HG02973 (cell line): Measurements from ENCODE around the gene IL24.
A peak's percentile ranks its signal among the peaks of the same experiment; 100 is the strongest.
"Not testable (repeated sequence)": the region's sequence is repeated elsewhere in the genome, so short reads cannot be mapped to it uniquely, and the experiment has no call there.

Experiments
- ATAC-seq: cut with Tn5 transposase; IDR thresholded peaks from one replicate; pipeline ENCODE4 v1.9.1; 2021; ENCODE audit warnings: moderate library complexity; ENCODE audit not compliant: unreplicated experiment

The IL24 gene

DNA sequence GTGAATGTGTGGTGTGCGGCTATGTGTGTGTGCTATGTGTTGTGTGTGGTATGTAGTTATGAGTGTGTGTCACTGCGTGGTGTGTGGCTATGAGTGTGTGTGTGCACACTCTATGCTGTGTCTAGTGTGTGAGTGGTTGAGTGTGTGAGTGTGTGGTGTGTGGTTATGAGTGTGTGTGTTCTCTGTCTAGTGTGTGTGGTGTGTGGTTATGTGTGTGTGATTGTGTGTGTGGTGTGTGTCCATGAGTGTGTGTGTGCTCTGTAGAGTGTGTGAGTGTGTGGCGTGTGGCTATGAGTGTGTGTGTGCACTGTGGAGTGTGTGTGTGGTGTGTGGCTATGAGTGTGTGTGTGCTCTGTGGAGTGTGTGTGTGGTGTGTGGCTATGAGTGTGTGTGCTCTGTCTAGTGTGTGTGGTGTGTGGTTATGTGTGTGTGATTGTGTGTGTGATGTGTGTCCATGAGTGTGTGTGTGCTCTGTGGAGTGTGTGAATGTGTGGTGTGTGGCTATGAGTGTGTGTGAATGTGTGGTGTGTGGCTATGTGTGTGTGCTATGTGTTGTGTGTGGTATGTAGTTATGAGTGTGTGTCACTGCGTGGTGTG lies 26.8 kb downstream of the IL24 start:
- ATAC-seq, result not testable (repeated sequence)

DNA sequence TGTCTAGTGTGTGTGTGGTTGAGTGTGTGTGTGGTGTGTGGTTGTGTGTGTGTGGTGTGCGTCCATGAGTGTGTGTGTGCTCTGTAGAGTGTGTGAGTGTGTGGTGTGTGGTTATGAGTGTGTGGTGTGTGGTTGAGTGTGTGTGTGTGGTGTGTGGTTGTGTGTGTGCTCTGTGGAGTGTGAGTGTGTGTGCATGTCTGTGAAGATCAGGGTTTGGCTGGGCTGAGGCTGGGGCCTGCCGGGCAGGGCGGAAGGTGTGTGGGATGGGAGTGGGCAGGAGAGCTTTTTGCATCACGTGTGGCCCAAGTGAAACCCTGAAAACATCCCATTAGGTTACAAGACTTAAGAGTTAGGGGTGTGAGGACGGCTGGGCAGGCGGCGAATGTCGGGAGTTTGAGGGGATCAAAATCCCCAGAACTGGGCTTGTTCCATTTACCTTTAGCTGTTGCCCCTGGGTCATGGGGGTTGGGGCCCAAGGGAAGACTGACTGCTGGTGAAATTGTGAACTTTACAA lies 27.4 kb downstream of the IL24 start:
- peak; percentile 17 for ATAC-seq

DNA sequence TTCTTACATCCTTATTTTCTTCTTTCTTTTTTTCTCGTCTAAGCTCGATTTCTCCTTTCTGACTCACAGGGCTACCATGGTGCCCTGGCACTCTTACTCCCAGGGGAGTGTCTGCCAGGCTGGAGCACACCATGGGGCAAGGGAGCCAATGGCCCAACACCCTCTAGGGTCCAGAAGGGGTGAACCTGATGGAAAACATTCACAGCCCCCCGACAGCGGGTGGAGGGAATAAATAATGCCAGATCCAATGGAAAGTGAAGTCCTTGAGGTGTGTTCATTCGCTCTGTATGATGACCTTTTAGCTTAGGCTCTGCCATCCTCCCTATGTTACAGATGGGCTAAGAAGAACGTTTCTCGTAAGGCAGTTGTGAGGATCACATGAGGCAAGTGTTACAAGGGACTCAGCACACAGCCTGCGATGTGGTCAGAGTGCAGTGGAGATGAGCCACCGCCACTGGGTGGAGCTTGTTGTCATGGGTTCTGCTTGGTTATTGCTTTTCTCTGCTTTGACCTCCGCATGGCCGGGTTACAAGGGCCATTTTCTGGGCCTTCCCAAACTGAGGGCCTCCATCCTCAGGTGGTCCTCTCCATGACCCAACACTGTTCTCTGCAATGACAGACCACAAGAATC lies 28.0 kb downstream of the IL24 start:
- peak; percentile 67 for ATAC-seq

DNA sequence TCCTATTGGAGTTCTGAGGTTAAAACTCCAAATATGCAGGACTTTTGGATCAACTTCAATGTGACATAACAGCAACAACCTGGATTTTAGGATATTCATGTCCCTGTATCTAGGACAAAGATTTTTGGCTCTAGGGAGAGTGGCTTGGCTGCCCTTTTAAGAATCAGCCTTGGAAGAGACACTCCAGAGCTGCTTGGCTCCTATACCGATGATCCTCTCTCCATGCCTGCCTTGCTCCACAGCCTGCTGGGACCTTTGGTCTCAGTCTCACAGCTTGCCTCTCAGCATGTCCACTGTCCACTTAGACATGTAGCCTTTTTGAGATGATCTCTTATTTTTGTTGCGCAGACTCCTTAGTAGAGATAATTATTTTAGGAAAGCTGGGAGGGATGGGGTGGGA lies 29.0 kb downstream of the IL24 start:
- ATAC-seq, result no peak

DNA sequence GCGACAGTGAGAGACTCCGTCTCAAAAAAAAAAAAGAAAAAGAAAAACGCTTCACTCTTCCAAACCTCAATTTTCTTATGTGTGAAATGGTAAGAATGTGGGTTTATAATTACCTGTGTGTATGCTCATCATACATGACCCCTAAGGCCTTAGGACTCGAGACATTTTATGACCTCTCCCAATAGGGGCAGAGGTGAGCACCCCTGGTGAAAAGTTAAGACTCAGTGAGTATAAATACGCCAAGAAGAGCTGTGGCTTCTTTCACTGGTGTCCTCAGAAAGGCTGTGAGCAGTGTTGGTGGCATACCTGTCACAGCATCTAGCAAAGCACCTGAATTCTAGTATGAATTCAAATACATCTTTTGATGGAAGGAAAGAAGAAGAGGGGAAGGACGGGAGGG lies 32.3 kb downstream of the IL24 start:
- no peak for ATAC-seq

DNA sequence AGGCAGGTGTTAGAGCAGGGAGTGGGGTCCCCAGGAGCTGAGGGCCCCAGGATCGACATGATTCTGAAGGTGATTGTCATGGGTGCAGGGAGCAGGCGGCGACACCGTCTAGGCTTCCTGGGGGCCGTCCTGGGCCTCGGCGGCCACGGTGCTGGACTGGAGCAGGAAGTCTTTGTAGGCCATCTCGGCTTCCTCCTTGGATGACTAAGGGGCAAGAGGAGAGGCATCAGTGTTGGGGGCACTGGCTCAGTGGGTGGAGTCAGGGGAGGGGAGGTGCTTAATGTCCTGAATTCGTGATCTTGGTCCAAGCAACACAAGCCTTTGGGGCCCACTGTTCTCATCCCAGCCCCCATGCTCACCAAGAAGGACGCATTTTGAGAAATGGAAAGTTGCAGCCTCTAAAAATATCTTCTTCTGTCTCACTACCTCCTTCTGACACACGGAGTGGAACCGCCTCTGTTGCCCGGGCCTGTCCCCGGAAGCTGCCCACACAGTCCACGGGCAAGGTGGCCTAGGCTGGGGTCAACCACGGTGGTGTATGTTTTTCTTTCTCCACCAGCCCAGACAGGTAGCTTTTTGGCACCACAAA lies 33.1 kb downstream of the IL24 start:
- ATAC-seq, result peak; percentile 69

DNA sequence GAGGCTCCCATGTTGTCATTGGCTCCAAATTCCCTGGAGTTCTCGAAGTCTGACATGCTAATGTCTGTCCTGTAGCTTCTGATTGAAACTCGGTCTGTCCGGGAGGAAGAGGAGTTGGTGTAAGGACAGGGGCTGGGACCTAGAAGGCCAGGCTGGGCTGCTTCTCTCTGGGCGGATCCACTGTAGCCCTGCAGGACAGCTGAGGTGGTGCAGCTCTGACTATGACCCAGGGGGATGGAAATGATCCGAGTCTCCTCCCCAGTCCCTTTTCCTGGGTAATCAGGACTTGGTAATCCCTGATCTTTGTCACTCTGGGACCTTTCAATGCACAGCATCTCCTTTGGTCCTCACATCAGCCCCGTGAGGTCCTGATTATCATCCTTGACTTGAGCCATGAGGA lies 34.5 kb downstream of the IL24 start:
- ATAC-seq, result no peak

DNA sequence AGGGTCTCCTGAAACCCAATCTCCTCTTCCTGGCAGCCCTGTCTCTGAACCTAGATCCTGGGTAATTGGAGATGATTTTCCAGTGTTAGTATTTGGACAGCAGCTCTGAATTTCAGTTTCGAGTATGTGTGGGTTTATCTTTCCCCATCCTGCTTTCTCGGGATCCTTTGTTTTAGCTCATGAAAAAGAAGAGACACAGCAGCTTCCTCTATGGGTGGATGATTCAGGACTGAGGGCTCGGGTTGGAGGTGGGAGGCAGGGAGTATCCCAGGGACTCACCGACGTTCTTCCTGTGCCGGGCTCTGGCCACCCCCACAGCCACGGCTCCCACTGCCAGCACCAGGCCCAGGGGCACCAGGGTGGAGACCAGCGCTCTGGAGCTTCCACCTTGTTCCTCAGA lies 34.9 kb downstream of the IL24 start:
- no peak for ATAC-seq

DNA sequence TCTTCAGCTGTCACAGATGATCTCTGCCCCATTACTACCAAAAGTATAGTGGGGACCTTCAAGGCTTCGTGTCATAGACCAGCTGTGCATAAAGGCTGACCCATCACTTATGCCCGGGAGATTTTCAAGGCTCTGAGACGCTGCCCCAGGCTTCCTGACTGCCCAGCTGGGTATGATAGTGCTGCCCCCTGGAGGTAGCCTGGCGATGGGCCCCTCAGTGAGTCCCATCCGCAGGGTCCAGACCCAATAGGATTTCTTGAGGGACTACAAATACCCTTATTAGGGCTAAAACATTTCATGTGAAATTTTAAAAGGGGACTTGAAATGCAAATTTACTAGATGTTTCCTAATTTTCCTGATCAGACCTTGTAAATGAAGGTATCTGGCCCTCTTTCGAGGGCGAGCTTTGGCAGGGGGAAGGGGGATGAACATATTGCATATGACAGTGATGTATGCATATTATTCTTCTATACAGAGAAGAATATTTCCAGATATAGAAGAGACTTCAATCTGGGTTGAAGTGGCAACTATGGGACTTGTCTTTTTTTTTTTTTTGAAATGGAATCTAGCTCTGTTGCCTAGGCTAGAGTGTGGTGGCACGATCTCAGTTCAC lies 36.2 kb downstream of the IL24 start:
- ATAC-seq, result no peak

DNA sequence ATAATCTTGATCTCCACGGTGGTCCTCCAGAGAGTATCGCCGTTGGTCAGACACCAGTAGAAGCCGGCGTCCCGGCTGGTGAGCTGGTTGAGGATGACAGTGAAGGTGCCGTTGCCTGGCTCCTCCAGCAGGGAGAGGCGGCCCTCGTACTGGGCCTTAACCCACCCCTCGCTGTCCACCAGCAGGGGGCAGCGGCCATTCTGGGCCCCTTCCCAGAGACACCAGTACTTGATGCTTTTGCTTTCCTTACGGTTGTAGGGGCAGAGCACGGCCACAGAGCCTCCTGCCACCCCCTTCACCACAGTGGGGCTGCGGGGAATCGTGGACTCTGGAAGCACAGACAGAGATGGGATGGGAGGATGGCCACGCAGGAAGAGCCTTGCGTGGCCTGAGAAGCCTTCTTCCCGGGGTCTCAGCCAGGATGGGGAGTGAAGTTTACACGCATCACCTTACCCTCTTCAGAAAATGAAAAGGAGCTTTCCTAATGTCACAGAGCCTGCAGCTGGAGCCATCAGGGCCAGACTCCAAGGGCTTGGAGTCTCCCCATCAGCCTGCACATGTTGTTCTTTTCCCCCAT lies 38.3 kb downstream of the IL24 start:
- no peak for ATAC-seq

DNA sequence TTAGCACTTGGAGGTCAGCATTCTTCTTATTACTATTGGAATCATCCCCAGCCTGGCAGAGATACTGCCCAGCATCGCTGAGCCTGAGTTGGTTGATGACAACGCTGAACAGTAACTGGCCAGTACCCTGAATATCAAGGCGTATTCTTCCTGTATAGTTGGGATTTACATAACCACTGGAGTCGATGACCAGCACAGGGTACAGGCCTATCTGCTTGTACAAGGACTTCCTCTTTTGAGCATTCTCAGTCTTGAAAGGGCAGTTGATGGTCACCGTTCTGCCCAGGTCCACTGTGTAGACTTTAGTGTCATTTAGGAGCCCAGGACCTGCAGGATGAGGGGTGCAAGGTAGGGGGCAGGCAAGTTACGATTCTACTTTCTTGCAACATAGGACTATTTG lies 40.2 kb downstream of the IL24 start:
- ATAC-seq, result no peak

DNA sequence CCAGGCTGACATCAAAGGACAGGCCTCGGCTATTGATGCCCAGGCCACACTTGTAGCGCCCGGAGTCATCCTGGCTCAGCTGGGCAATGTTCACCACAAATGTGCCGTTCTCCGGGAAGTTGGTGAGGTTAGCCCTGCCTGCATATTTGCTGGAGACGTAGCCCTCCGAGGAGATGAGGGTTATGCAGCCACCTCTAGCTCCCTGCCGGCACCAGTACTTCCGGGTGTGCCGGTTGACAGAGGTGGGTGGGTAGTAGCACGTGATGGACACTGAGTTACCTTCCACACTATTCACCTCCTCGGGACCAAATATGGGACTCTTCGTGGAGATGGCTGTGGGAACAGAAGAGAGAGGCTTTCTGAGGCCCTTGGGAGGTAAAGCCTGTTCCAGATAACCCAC lies 41.9 kb downstream of the IL24 start:
- ATAC-seq, result no peak

DNA sequence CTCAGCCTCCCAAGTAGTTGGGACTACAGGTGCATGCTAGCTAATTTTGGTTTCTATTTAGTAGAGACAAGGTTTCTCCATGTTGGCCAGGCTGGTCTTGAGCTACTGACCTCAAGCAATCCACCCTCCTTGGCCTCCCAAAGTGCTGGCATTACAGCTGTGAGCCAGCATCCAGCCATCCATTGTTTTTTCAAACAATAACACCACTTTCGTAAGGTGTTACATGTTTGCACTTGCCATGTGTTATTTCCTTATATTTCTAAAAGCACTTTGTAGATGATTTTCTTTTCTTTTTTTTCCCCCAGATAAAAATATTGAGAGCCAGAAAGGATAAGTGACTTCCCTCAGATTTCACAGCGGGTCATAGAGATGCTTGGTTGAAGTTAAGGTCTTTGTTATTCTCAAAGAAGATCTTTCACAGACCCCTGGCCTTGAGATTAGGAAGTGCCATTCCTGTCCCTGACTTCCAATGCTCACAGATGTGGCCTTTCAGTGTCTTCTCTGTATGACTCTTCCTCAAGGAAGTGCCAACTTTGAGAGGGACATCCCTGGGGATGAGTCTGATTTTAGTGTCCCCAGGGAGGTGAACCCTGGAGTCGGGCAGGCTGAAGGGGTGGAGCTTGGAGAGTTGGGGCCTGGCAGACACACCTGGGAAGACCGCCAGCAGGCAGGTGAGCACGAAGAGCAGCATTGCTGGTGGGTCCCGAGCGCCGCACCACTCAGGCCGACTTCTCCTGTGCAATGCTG lies 42.8 kb downstream of the IL24 start:
- ATAC-seq, result no peak

DNA sequence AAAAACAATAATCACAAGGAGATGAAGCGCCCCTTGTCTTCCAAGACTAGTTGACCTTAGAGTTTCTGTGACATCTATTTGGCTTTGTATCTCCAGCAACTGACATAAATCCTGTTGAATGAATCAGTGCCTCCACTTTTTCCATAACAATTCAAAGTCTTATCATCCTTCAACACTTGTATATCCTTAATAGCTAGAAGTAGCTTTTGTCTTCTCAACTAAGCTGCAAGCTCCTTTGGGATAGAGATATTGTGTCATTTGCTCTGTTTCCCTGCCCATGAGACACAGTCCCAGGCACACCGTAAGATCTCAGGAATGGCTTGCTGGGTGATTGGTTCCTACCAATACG lies 43.3 kb downstream of the IL24 start:
- ATAC-seq, result no peak

DNA sequence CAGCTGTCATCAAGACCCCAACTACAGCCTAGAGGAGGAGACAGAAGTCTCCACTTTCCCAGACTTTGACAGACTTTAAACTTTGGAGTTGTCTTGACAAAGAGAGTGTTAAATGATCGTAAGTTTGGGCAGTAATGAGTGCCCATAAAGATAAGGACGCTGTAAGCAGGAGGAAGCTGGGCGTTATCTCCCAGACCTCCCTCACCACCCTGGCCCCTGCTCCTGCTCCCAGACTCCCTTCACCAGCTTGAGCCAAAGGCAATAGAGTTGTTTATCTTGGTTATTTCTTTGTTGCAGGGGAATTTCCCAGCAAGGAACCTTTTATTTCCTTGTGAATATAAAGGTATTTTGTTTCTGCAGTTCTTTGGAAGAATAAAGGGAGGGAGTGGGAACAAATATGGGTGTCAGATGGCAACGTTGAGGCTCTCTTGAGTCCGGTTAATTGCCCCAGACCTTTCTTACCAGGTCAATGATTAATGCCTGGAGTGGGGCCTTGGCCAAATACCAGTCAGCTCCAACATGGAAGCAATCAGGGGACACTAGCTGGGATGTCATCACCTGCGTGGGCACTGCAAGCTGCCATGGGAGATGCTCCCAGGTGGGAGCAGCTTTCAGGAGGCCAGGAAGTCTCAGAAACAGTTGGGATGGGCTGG lies 44.6 kb downstream of the IL24 start:
- ATAC-seq, result no peak

DNA sequence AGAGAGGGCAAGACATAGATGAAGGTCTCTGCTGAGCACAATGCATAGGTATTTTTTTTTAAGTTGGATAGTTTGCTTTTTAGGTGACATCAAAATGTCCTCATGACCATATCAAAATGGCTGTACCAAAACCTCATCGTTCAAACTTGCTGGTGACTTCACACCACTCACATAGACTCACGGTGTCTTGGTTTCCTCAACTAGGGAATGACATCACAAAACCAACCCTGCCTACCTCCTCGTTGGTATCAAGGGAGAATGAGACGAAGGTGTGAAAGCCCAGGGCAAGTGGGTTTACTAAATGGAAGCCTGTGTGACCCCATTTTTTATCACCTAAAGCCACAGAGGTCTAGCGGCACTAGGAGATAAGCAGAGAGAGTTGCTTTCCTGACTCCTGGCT lies 47.5 kb downstream of the IL24 start:
- ATAC-seq, result no peak

DNA sequence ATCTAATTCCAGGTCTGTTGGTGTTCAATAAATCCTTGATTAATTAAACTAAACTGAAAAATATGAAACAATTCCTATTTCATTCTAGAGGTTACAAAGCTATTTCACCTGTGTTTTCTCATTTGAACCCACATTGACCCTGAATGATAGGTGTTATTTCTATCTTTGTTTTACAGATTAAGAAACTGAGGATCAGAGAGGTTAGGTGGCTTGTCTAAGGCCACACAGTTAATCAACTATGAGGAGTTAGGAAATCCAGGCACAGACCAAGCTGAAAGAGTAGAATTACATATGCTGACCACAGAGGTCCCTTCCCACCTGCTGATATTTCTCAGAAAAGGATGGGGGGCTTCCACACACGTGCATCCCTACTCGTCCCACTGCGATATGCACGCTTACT lies 48.5 kb downstream of the IL24 start:
- ATAC-seq, result no peak

DNA sequence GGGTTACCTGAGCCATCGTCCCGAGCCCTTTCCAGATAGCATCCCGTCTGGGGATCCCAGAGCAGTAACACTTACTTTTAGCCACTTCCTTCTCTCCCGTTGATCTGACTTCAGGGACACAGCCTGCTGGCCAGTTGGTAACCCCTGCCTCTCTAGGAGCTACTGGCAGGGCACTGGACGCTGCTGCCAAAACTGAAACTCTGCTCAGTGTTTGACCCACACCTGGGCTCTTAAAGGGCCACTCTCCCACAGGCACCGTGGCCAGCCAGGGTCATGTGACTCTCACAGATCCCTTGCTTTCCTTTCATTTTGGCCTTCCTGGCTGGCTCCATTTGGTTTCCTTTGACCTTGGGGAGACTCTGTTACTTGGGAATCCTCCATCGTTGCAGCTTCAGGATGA lies 49.0 kb downstream of the IL24 start, which contains the start of gene PIGR:
Gene PIGR, minus strand, starts transcription at position 206 of the 400 bp plus-strand sequence. CDS start 5,935 bp downstream, outside the sequence.
- ATAC-seq, result no peak

DNA sequence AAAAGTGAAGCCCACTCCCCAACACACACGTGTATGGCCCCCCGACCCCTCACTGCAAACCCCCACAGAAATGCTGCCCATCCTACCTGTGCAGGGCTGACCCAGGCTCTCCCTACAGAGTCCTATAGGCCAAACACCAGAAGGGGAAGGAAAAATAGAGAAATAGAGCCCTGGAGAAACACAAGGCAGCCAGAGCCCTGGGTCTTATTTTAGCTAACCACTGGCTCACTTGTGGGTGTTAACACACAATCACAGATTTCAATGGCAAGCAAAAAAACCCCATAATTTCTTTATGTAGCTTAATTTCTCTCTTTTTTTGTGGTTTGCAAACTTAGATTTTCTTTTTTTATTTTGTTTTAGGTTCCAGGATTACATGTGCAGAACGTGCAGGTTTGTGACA lies 50.0 kb downstream of the IL24 start:
- no peak for ATAC-seq

DNA sequence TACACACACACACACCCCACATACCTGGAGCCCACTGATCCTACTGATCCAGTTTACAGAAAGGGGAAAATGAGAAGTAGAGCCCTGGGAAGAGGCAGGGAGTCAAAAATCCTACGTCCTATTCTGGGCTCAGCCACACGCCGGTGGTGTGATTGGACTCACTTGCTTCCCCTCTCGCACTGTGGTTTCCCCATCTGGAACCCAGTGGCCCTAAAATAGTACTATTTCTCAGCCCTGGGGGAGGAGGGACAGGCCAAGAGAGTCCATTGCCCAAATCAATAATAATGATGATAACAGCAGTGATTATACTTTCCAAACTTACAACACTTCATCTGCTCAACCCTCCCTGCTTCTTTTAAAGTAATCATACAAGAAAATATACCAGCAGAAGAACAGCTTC lies 52.0 kb downstream of the IL24 start:
- ATAC-seq, result no peak

DNA sequence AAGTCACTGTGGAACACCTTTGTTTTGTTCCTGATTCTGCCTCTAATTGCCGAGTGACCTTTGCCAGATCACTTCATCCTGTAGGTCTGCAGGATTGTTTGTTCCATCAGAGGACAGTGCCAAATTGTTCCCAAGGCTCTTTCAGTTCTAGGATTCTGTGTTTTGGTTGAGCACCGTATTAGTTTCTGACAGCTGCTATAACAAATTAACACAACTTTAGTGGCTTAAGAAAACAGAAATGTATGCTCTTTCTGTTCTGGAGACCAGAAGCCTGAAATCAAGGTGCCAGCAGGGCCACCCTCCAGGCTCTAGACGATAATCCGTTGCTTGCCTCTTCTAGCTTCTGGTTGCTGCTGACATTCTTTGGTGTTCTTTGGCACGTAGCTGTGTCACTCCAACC lies 52.4 kb downstream of the IL24 start:
- no peak for ATAC-seq
